HepG2 (cell line): ENCODE results near the gene DLG4. TPM values are rescaled to one million over a fixed set of nuclear protein-coding genes. Genes with fewer than 3 reads are reported as not detected.

ENCODE experiments used
- ATAC-seq: fragments of 200-7000 bp; cut with Tn5 transposase; 3 replicates; pipeline ENCODE4 v1.9.1; 2020; ENCODE audit warnings: mild to moderate bottlenecking, moderate library complexity
- BruUV-seq: library from RNA; stranded (reverse); fragments of 400-500 nt; replicated peaks from 2 replicates; lab custom pipeline; 2021; lab: Mats Ljungman, UMichigan
- CTCF ChIA-PET: fragments of 300-600 bp; formaldehyde crosslinking; extraction: SDS; loops from one replicate; lab custom pipeline; 2021; ENCODE audit warnings: low total read pairs, inconsistent platforms, low intra/inter-chr PET ratio; lab: Yijun Ruan, JAX
- POLR2A ChIA-PET: fragments of 350-600 bp; sonication (Branson Sonifier 250); formaldehyde crosslinking; loops from one replicate; lab custom pipeline; 2020; ENCODE audit warnings: antibody characterized with exemption, inconsistent platforms; lab: Yijun Ruan, JAX
- DNase-seq: peaks from one replicate; pipeline ENCODE4 v3.0.0-alpha.2; 2015; ENCODE audit warnings: low spot score
- FAIRE-seq: peaks from 3 replicates; lab custom pipeline; 2011; peaks lifted over from hg19 to GRCh38; lab: Jason Lieb, UNC
- H2AFZ ChIP-seq: one replicate; pipeline ENCODE4 v1.6.1; 2011; ENCODE audit warnings: low read length, inconsistent platforms
- H3K27ac ChIP-seq: fragments of 300-600 bp; 3 replicates; pipeline ENCODE4 v1.8.0; 2011; ENCODE audit warnings: mixed run types, mild to moderate bottlenecking, mixed read lengths, low read length, inconsistent platforms; ENCODE audit not compliant: insufficient read depth; ENCODE audit errors: extremely low read length
- H3K27me3 ChIP-seq, 2 experiments: fragments of 200-600 bp in 1 of 2; 2 replicates in 1 of 2; 3 replicates in 1 of 2; pipeline versions ENCODE4 v1.6.0 to v1.8.0; 2011; ENCODE audit warnings: low read length in 2 of 2, mild to moderate bottlenecking in 2 of 2, moderate library complexity in 2 of 2, inconsistent platforms in 1 of 2; ENCODE audit not compliant: insufficient read depth in 2 of 2, control insufficient read depth in 1 of 2
- H3K36me3 ChIP-seq, 2 experiments: fragments of 200-600 bp in 1 of 2; replicated peaks in 1 of 2; 2 replicates in 1 of 2; 3 replicates in 1 of 2; pipeline versions ENCODE4 v1.5.1 to v1.8.0; 2011; ENCODE audit warnings: low read length in 2 of 2, inconsistent platforms in 1 of 2; ENCODE audit not compliant: insufficient read depth in 2 of 2, control insufficient read depth in 1 of 2
- H3K4me1 ChIP-seq: 2 replicates; pipeline ENCODE4 v1.5.1; 2012; ENCODE audit warnings: low read length, inconsistent platforms; ENCODE audit not compliant: insufficient read depth
- H3K4me2 ChIP-seq: 2 replicates; pipeline ENCODE4 v1.6.0; 2011; ENCODE audit warnings: low read depth, low read length, inconsistent platforms
- H3K4me3 ChIP-seq, 3 experiments: fragments of 200-600 bp in 1 of 3; sonication (generic), shearing (Covaris generic) in 1 of 3; replicated peaks in 1 of 3; 2 replicates each; pipeline ENCODE4 v1.5.1; 2011 to 2016; ENCODE audit warnings: low read length in 3 of 3, inconsistent platforms in 2 of 3, low read depth in 2 of 3, mild to moderate bottlenecking in 2 of 3, control low read depth in 1 of 3, mixed read lengths in 1 of 3; ENCODE audit not compliant: insufficient read depth in 1 of 3
- H3K79me2 ChIP-seq: one replicate; pipeline ENCODE4 v1.6.1; 2011; ENCODE audit warnings: low read length, inconsistent platforms; ENCODE audit not compliant: insufficient read depth
- H3K9ac ChIP-seq: 2 replicates; pipeline ENCODE4 v1.6.0; 2011; ENCODE audit warnings: mild to moderate bottlenecking, low read depth, low read length, inconsistent platforms; ENCODE audit not compliant: insufficient read depth
- H3K9me3 ChIP-seq: 2 replicates; pipeline ENCODE4 v1.5.1; 2012; ENCODE audit warnings: mild to moderate bottlenecking, low read length
- H4K20me1 ChIP-seq: 2 replicates; pipeline ENCODE4 v1.6.0; 2011; ENCODE audit warnings: inconsistent platforms, mild to moderate bottlenecking, low read length, moderate library complexity; ENCODE audit not compliant: insufficient read depth
- BCL6 ChIP-seq: IDR thresholded peaks from 2 replicates; pipeline ENCODE4 v1.6.1; 2016; ENCODE audit warnings: missing genetic modification reagents, missing compliant biosample characterization
- BHLHE40 ChIP-seq: IDR thresholded peaks from 2 replicates; pipeline ENCODE4 v1.6.1; 2011; ENCODE audit warnings: low read length, improper control_type of control experiment
- DMAP1 ChIP-seq: IDR thresholded peaks from 2 replicates; pipeline ENCODE4 v1.6.1; 2016
- FOXK2 ChIP-seq: fragments of 450-650 bp; IDR thresholded peaks from 2 replicates; pipeline ENCODE4 v1.6.1; 2016
- MED1 ChIP-seq: sonication (generic); formaldehyde crosslinking; IDR thresholded peaks from 2 replicates; pipeline ENCODE4 v1.4.0; 2020; ENCODE audit warnings: missing genetic modification reagents
- MIER2 ChIP-seq: IDR thresholded peaks from 2 replicates; pipeline ENCODE4 v1.6.1; 2016; ENCODE audit warnings: missing biosample characterization, missing genetic modification reagents
- PHF20 ChIP-seq: sonication (generic); formaldehyde crosslinking; IDR thresholded peaks from 2 replicates; pipeline ENCODE4 v1.5.0; 2020; ENCODE audit warnings: mild to moderate bottlenecking, missing genetic modification reagents
- TERF1 ChIP-seq: sonication (generic); formaldehyde crosslinking; IDR thresholded peaks from 2 replicates; pipeline ENCODE4 v1.8.0; 2022; ENCODE audit warnings: mild to moderate bottlenecking, missing genetic modification reagents, moderate library complexity
- THAP11 ChIP-seq: IDR thresholded peaks from 2 replicates; pipeline ENCODE4 v1.6.1; 2016; ENCODE audit warnings: missing biosample characterization, missing genetic modification reagents
- WIZ ChIP-seq: sonication (generic); formaldehyde crosslinking; IDR thresholded peaks from 2 replicates; pipeline ENCODE4 v1.5.1; 2020; ENCODE audit warnings: mild to moderate bottlenecking, missing genetic modification reagents
- ZBTB33 ChIP-seq: sonication (generic); formaldehyde crosslinking; IDR thresholded peaks from 2 replicates; pipeline ENCODE4 v1.4.0; 2020; ENCODE audit warnings: missing genetic modification reagents
- ZFP36L1 ChIP-seq: sonication (generic); formaldehyde crosslinking; IDR thresholded peaks from 2 replicates; pipeline ENCODE4 v1.8.0; 2022; ENCODE audit warnings: mild to moderate bottlenecking, missing genetic modification reagents, moderate library complexity
- ZNF24 ChIP-seq: fragments of 450-650 bp; IDR thresholded peaks from 2 replicates; pipeline ENCODE4 v1.6.1; 2017; ENCODE audit warnings: antibody characterized with exemption, mild to moderate bottlenecking
- ZNF256 ChIP-seq: sonication (generic); formaldehyde crosslinking; conservative IDR thresholded peaks from 2 replicates; pipeline ENCODE4 v1.4.0; 2020; ENCODE audit warnings: missing genetic modification reagents
- ZNF44 ChIP-seq: sonication (generic); formaldehyde crosslinking; IDR thresholded peaks from 2 replicates; pipeline ENCODE4 v1.5.1; 2020; ENCODE audit warnings: mild to moderate bottlenecking, missing genetic modification reagents
- WGBS: methylation state at CpG from one replicate; pipeline ENCODE4 v1.1.6; 2017; ENCODE audit warnings: low lambda C conversion rate; 5-methylcytosine and 5-hydroxymethylcytosine counted together
- in situ Hi-C: cut with HindIII; loops from 2 replicates; pipeline ENCODE4 v1.10.0; 2017; ENCODE audit warnings: low pct_unique_long_range_greater_than_20kb; ENCODE audit not compliant: extremely low pct_ligation_motif_present
- intact Hi-C: fragments of 100-400 bp; cut with micrococcal nuclease; formaldehyde crosslinking; loops from one replicate; pipeline ENCODE4 v1.10.0; 2022; ENCODE audit not compliant: unreplicated experiment
- polyA plus RNA-seq, 8 experiments: library from polyadenylated mRNA; depleted of rRNA in 3 of 8; stranded (reverse) in 7 of 8; unstranded in 1 of 8; fragments of >200 nt; fragmentation: Illumina TruSeq in 4 of 8; extraction: Trizol in 4 of 8; gene quantifications; 2 replicates each; pipeline versions ENCODE4 v1.2.1 to v1.2.3, GENCODE V29; 2011 to 2016; ENCODE audit warnings: low read depth in 4 of 8, missing spikeins in 1 of 8, mixed read lengths in 1 of 8; ENCODE audit not compliant: insufficient read depth in 1 of 8
- total RNA-seq, 5 experiments: library from RNA; depleted of rRNA; stranded (reverse); fragments of >200 nt; fragmentation: Illumina TruSeq; extraction: Trizol; gene quantifications; 2 replicates each; pipeline ENCODE4 v1.2.3, GENCODE V29; 2016; ENCODE audit warnings: low read depth in 1 of 5
- TF ChIP-seq, protein P1 (sequence below): sonication (generic); formaldehyde crosslinking; IDR thresholded peaks from 2 replicates; pipeline ENCODE4 v1.5.0; 2020; ENCODE audit warnings: mild to moderate bottlenecking, missing genetic modification reagents
- TF ChIP-seq, protein P2 (sequence below): sonication (generic); formaldehyde crosslinking; IDR thresholded peaks from 2 replicates; pipeline ENCODE4 v1.4.0; 2020; ENCODE audit warnings: mild to moderate bottlenecking, missing genetic modification reagents
- TF ChIP-seq, protein P3 (sequence below): sonication (generic); formaldehyde crosslinking; IDR thresholded peaks from 2 replicates; pipeline ENCODE4 v1.4.0; 2020; ENCODE audit warnings: missing genetic modification reagents; ENCODE audit errors: not compliant biosample characterization

DLG4 gene
- total and polyA plus RNA-seq, 2 of the 13 experiments (the other 11 are each of a cell fraction or from before 2014, with no cell fraction given): 0.71 to 4.3 TPM

GRCh38 chr17:7137171-7137943, 82.3 kb downstream of the DLG4 start:
- Histone ChIP-seq H4K20me1 (no peaks in the 10 kb centered on the region), H3K4me3 (peak overlapping the region in 2 of 3 experiments; percentile 34 to 60; a peak in 3 of 6 replicates), H3K27ac (no peak overlapping the region), H3K36me3 (no peaks in the 10 kb centered on the region), H3K9ac (0 out of 2 replicates have a peak overlapping the region, but pooled peaks have one; percentile 21), H3K9me3 (no peaks in the 10 kb centered on the region), H3K27me3 (no peaks in the 10 kb centered on the region), H2AFZ (peak overlapping the region; percentile 81), H3K4me2 (peak overlapping the region; percentile 78), H3K79me2 (no peaks in the 10 kb centered on the region), H3K4me1 (peaks cover 60% of the 10 kb centered on the region)
- in situ Hi-C loops: loop anchor here (5.0 kb wide), 1 partner anchor 85 kb away; no protein-coding TSS in a partner anchor
- intact Hi-C loops: loop anchor here (5.0 kb wide), 2 partner anchors 40 to 50 kb away; partner anchors contain the start of gene ASGR1
- ATAC-seq (peak; percentile 46), FAIRE-seq (no peak), DNase-seq (no peak)
- BruUV-seq: no TSS peak
- ChIA-PET POLR2A (interaction anchor here (0.6 to 3.3 kb wide), 12 partner anchors 23 to 116 kb away, joined by 3 to 16 read pairs (median 6); partner anchors contain the start of genes ACADVL, ASGR2, DLG4 and SLC16A13), CTCF (interaction anchor here (2.6 to 4.0 kb wide), 2 partner anchors 85 to 91 kb away, joined by 31 to 64 read pairs; no protein-coding TSS in a partner anchor)
- WGBS: 25% methylated on average over 13 of the region's 13 CpGs
- TF ChIP-seq BCL6 (no peak), TERF1 (no peak), MIER2 (CRISPR knock-in tag) (no peak), FOXK2 (no peak), PHF20 (CRISPR knock-in tag) (no peak), MED1 (CRISPR knock-in tag) (no peak), ZNF44 (CRISPR knock-in tag) (no peak), DMAP1 (no peak), WIZ (CRISPR knock-in tag) (no peak), ZFP36L1 (no peak), ZNF256 (CRISPR knock-in tag) (no peak), ZNF24 (no peak), THAP11 (no peak), ZBTB33 (CRISPR knock-in tag) (peak; percentile 56; the same call in 1 of the 2 replicates), BHLHE40 (no peak)
- TF ChIP-seq, protein P1, sequence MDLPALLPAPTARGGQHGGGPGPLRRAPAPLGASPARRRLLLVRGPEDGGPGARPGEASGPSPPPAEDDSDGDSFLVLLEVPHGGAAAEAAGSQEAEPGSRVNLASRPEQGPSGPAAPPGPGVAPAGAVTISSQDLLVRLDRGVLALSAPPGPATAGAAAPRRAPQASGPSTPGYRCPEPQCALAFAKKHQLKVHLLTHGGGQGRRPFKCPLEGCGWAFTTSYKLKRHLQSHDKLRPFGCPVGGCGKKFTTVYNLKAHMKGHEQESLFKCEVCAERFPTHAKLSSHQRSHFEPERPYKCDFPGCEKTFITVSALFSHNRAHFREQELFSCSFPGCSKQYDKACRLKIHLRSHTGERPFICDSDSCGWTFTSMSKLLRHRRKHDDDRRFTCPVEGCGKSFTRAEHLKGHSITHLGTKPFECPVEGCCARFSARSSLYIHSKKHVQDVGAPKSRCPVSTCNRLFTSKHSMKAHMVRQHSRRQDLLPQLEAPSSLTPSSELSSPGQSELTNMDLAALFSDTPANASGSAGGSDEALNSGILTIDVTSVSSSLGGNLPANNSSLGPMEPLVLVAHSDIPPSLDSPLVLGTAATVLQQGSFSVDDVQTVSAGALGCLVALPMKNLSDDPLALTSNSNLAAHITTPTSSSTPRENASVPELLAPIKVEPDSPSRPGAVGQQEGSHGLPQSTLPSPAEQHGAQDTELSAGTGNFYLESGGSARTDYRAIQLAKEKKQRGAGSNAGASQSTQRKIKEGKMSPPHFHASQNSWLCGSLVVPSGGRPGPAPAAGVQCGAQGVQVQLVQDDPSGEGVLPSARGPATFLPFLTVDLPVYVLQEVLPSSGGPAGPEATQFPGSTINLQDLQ (CRISPR knock-in tag): no peak
- TF ChIP-seq, protein P2, sequence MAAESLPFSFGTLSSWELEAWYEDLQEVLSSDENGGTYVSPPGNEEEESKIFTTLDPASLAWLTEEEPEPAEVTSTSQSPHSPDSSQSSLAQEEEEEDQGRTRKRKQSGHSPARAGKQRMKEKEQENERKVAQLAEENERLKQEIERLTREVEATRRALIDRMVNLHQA: no peak
- TF ChIP-seq, protein P3, sequence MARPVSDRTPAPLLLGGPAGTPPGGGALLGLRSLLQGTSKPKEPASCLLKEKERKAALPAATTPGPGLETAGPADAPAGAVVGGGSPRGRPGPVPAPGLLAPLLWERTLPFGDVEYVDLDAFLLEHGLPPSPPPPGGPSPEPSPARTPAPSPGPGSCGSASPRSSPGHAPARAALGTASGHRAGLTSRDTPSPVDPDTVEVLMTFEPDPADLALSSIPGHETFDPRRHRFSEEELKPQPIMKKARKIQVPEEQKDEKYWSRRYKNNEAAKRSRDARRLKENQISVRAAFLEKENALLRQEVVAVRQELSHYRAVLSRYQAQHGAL (CRISPR knock-in tag): no peak
